ENCODE measurements around the gene KCNJ3.

Gene KCNJ3

GRCh38 chr2:154707994-154708575 lies 9.6 kb downstream of the KCNJ3 start:
- no peak for DNase-seq

GRCh38 chr2:154709215-154709614 lies 10.7 kb downstream of the KCNJ3 start:
- no peak for DNase-seq

- no peak for DNase-seq
Observed at GRCh38 chr2:154710078-154710477, 11.6 kb downstream of the KCNJ3 start.

GRCh38 chr2:154710685-154711084 lies 12.2 kb downstream of the KCNJ3 start:
- DNase-seq: no peak

- no peak for DNase-seq
Observed at GRCh38 chr2:154713675-154714074, 15.2 kb downstream of the KCNJ3 start.

- no peak for DNase-seq
Observed at GRCh38 chr2:154720651-154721050, 22.2 kb downstream of the KCNJ3 start.

GRCh38 chr2:154724194-154724797 lies 25.8 kb downstream of the KCNJ3 start:
- no peak for DNase-seq

GRCh38 chr2:154740361-154740760 lies 41.9 kb downstream of the KCNJ3 start:
- peak; percentile 10 for DNase-seq

GRCh38 chr2:154758871-154759270 lies 60.4 kb downstream of the KCNJ3 start:
- no peak for DNase-seq

GRCh38 chr2:154762638-154763037 lies 64.1 kb downstream of the KCNJ3 start:
- no peak for DNase-seq

- DNase-seq: no peak
Observed at GRCh38 chr2:154771664-154772284, 73.3 kb downstream of the KCNJ3 start.

GRCh38 chr2:154776825-154777224 lies 78.3 kb downstream of the KCNJ3 start:
- DNase-seq: no peak

GRCh38 chr2:154794406-154794805 lies 95.9 kb downstream of the KCNJ3 start:
- no peak for DNase-seq

- no peak for DNase-seq
Observed at GRCh38 chr2:154795651-154796050, 97.2 kb downstream of the KCNJ3 start.

- no peak for DNase-seq
Observed at GRCh38 chr2:154804451-154804850, 106.0 kb downstream of the KCNJ3 start.

- no peak for DNase-seq
Observed at GRCh38 chr2:154813636-154814035, 115.1 kb downstream of the KCNJ3 start.

- no peak for DNase-seq
Observed at GRCh38 chr2:154814856-154815255, 116.4 kb downstream of the KCNJ3 start.

GRCh38 chr2:154825358-154825757 lies 126.9 kb downstream of the KCNJ3 start:
- DNase-seq: no peak

- no peak for DNase-seq
Observed at GRCh38 chr2:154826827-154827226, 128.3 kb downstream of the KCNJ3 start.

GRCh38 chr2:154827286-154827685 lies 128.8 kb downstream of the KCNJ3 start:
- no peak for DNase-seq

- DNase-seq: no peak
Observed at GRCh38 chr2:154832711-154833110, 134.2 kb downstream of the KCNJ3 start.

- DNase-seq: peak; percentile 24
Observed at GRCh38 chr2:154836632-154837031, 138.1 kb downstream of the KCNJ3 start.

- DNase-seq: no peak
Observed at GRCh38 chr2:154837035-154837434, 138.5 kb downstream of the KCNJ3 start.

GRCh38 chr2:154844513-154844912 lies 146.0 kb downstream of the KCNJ3 start:
- DNase-seq: no peak

- no peak for DNase-seq
Observed at GRCh38 chr2:154846842-154847241, 148.3 kb downstream of the KCNJ3 start.

Data from NCI-H1092 (cell line).